HL-60 (cell line): ENCODE measurements around the gene TESK2.

Source experiments
- DNase-seq, 2 experiments: peaks; one replicate each; pipeline ENCODE4 v3.0.0-alpha.2; 2010 to 2020; ENCODE audit warnings: low read depth in 1 of 2, low spot score in 1 of 2
- H3K27ac ChIP-seq: fragments of 250-450 bp; sonication (Bioruptor Pico); replicated peaks from 2 replicates; pipeline ENCODE4 v1.5.1; 2020; ENCODE audit warnings: mild to moderate bottlenecking, moderate library complexity
- H3K27me3 ChIP-seq: fragments of 250-450 bp; sonication (Bioruptor Pico); 2 replicates; pipeline ENCODE4 v1.5.1; 2021; ENCODE audit warnings: mild to moderate bottlenecking, moderate library complexity; ENCODE audit not compliant: insufficient read depth, poor library complexity, severe bottlenecking
- H3K4me3 ChIP-seq: replicated peaks from 2 replicates; pipeline ENCODE4 v1.5.1; 2011; ENCODE audit warnings: mild to moderate bottlenecking, control low read depth, low read length; ENCODE audit not compliant: insufficient read depth
- GABPA ChIP-seq: IDR thresholded peaks from 2 replicates; pipeline ENCODE4 v1.6.1; 2012; ENCODE audit warnings: low read depth
- POLR2AphosphoS5 ChIP-seq: IDR thresholded peaks from 2 replicates; pipeline ENCODE4 v1.6.1; 2012; ENCODE audit warnings: low read depth
- REST ChIP-seq: IDR thresholded peaks from 2 replicates; pipeline ENCODE4 v1.6.1; 2012; ENCODE audit warnings: low read depth; ENCODE audit not compliant: insufficient replicate concordance
- SPI1 ChIP-seq: IDR thresholded peaks from 2 replicates; pipeline ENCODE4 v1.6.1; 2012; ENCODE audit warnings: low read depth, mild to moderate bottlenecking, borderline replicate concordance
- TF ChIP-seq, protein P1 (sequence below): IDR thresholded peaks from one replicate; pipeline ENCODE4 v1.5.1; 2011; ENCODE audit warnings: low read length, control low read depth, inconsistent platforms; ENCODE audit not compliant: insufficient read depth

Gene TESK2

DNA sequence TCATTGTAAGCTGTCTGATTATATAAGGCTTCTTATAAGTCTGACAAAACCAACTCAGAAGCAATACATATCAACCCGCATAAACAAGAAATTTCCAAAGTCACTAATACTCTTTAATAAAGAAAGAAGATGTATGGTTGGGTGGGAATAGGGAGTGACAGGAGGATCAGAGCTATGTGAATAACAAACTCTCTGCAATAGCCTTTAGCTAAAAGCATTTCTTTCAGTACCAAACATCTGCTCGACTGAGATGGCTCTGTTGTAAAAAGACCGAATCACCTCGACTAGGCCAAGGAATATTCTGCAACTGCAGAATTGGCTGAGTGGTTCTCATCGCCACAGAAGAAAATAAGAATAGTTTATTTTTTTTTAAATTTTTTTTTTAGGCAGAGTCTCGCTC is 111.4 kb downstream of the TESK2 start:
- TF ChIP-seq GABPA = no peak
- TF ChIP-seq SPI1 = no peak
- no peak for TF ChIP-seq REST
- TF ChIP-seq, protein P1, sequence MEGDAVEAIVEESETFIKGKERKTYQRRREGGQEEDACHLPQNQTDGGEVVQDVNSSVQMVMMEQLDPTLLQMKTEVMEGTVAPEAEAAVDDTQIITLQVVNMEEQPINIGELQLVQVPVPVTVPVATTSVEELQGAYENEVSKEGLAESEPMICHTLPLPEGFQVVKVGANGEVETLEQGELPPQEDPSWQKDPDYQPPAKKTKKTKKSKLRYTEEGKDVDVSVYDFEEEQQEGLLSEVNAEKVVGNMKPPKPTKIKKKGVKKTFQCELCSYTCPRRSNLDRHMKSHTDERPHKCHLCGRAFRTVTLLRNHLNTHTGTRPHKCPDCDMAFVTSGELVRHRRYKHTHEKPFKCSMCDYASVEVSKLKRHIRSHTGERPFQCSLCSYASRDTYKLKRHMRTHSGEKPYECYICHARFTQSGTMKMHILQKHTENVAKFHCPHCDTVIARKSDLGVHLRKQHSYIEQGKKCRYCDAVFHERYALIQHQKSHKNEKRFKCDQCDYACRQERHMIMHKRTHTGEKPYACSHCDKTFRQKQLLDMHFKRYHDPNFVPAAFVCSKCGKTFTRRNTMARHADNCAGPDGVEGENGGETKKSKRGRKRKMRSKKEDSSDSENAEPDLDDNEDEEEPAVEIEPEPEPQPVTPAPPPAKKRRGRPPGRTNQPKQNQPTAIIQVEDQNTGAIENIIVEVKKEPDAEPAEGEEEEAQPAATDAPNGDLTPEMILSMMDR = no peak
- no peak for TF ChIP-seq POLR2AphosphoS5
- Histone ChIP-seq H3K27me3 (no peaks in the 10 kb centered on the region), H3K4me3 (no peak overlapping the region), H3K27ac (no peak overlapping the region)
- DNase-seq = no peak

- TF ChIP-seq GABPA (no peak), POLR2AphosphoS5 (no peak), REST (no peak), SPI1 (no peak)
- TF ChIP-seq, protein P1 = no peak
- Histone ChIP-seq H3K4me3 (no peak overlapping the region), H3K27ac (no peak overlapping the region), H3K27me3 (no peaks in the 10 kb centered on the region)
- no peak for DNase-seq
These were observed 112.8 kb downstream of the TESK2 start for GRCh38 chr1:45378184-45378583.

DNA sequence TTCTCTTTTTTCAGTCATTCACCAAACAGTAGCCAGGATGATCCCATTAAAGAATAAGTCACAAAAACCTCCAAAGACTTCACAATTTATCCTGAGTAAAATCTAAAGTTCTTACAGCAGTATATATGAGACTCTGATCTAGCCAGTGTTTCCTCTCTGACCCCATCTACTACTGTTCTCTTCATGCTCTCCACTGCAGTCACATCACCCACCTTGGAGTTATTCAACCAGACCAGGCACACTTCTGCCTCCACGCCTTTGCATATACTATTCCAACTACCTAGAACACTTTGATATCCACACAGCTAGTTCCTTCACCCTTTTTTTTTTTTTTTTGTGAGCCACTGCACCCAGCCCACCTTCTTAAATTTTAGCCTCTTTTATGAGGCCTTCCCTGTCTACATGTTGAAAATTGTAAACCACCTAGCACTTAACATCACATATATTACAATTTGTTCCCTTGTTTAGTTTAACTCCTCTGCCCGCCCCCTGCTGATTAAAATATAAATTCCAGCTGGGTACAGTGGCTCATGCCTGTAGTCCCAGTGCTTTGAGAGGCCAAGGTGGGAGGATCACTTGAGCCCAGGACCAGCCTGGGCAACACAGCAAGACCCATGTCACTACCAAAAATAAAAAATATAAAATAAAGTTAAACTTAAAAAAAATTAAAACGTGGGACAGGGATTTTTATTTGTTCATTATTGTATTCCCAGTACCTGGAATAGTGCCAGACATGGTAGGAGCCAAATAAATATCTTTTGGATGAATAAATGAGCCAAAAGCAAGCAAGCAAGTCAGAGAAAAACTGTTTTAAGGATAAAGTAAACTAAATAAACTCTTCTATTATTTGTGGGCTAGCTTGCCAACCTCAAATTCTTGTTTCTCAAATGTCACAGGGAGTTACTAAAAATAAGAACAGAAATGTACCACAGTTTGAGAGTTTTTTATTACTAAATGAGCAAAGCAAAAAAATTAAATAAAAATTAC is 115.6 kb downstream of the TESK2 start:
- no peak for DNase-seq
- H3K27ac ChIP-seq = no peak overlapping the region
- TF ChIP-seq, protein P1 = no peak
- TF ChIP-seq REST = no peak
- no peak for TF ChIP-seq SPI1
- no peak for TF ChIP-seq GABPA
- no peak for TF ChIP-seq POLR2AphosphoS5
- no peak overlapping the region for H3K4me3 ChIP-seq
- no peaks in the 10 kb centered on the region for H3K27me3 ChIP-seq
